NCI-H1417 (cell line): ENCODE results near the gene C17orf114.

Source experiments
- DNase-seq, 3 experiments: peaks; one replicate each; lab custom pipeline; 2025; lab: John Stamatoyannopoulos, UW

Gene C17orf114

DNA sequence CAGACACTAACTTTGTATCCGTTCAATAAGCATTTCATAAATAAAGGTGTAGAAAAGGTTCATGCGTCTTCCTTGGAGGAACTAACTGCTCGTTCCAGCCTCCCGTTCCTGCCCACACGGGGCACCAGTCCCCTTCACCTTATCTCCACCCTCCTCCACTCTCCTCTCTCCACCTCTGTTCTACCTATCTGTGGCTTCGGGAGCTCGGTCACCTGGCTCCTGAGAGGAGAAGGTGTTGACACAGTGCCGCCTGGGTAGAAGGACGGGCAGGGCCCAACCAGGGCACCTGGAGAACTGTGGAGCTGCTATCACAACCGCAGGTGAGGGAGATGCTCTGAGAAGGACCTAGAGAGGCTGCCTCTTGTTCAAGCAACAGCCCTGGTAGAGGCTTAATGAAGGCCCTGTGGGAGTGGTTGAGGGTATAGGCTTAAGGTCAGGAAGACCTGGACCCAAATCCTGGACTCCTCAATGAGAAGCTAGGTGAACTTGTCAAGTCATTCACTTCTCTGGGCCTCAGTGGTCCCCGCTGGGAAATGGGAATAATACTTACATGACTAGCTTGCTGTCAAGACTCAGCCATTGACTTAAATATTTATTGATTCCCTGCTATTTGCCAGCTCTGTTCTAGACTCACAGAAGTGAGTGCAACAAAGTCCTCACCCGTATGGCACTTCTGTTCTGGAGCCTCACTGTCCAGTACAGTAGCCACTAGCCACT, 21.4 kb upstream of the C17orf114 start:
- peak in 1 of 3 experiments; percentile 19 for DNase-seq

DNA sequence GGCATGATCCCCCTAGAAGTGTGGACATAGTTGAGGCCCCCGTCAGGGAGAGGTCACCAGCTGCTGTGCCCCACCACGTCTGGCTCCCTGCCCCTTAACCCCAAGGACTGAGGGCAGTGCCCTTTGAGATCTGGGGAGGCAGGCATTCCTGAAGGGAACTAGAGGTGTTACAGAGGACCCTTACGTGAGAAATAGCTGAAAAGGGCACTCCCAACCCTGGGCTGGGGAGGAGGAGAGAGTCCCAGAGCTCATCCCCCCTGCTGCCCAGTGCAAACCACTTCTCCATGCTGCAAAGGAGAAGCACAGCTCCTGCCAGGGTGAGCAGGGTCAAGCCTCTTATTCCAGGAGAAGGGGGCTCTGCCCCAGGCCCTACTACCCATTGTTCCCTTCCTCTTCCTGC, 20.7 kb upstream of the C17orf114 start:
- no peak for DNase-seq

GRCh38 chr17:4818276-4818675, 16.1 kb upstream of the C17orf114 start:
- no peak for DNase-seq

GRCh38 chr17:4816826-4817225, 14.7 kb upstream of the C17orf114 start:
- DNase-seq = no peak

GRCh38 chr17:4815043-4815675, 13.0 kb upstream of the C17orf114 start:
- no peak for DNase-seq

DNA sequence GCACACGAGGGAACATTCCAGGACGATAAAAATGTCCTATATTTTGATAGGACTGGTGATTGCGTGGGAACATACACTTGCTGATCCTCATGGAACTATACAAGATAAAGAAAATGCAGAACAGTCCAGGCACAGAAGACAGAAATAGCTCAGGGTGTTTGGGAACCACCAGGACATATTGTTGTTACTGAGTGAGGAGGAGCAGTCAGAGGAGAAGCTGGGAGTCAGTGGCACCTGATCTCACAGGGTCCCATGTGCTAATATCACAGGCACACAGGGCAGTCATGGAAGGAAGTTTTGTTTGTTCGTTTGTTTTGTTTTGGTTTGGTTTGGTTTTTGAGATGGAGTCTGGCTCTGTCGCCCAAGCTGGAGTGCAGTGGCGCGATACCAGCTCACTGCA, 10.6 kb upstream of the C17orf114 start:
- DNase-seq = no peak

DNA sequence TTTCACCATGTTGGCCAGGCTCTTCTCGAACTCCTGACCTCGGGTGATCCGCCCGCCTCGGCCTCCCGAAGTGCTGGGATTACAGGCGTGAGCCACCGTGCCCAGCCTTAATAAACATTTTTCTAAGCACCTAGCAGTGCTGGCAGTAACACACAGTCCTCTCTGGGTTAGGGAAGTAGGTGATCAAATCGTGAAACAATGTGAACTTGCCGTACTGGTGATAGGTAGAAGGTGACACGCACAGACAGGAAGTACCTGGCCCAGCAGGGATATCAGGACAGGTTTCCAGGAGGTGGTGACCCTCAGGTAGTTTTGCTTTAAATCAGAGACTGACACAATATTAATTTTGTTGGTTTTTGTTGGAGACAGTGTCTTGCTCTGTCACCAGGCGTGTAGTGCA, 9.3 kb upstream of the C17orf114 start:
- no peak for DNase-seq

GRCh38 chr17:4810696-4811290, 8.7 kb upstream of the C17orf114 start:
- DNase-seq = no peak

GRCh38 chr17:4808378-4808767, 6.2 kb upstream of the C17orf114 start:
- DNase-seq = no peak

DNA sequence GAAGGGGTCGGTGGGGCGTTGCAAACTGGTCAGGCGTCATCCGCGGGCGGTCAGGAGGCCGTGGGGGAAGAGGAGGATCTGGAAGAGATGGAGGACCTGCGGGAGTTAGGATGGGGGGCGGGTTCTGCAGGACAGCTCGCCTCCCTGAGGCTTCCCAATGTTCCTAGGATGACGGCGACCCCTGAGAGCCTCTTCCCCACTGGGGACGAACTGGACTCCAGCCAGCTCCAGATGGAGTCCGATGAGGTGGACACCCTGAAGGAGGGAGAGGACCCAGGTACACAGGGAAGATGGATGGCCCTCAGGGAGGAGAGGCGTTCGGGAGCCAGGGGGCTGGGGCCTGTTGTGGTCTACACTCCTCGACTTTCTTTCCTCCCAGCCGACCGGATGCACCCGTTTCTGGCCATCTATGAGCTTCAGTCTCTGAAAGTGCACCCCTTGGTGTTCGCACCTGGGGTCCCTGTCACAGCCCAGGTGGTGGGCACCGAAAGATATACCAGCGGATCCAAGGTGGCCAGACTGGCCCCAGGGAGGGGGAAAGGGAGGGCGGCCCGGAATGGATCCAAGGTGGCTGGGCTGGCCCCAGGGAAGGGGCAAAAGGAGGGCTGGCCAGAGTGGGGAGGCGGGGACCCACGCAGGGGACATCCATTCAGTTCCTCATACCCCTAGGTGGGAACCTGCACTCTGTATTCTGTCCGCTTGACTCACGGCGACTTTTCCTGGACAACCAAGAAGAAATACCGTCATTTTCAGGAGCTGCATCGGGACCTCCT, 5.7 kb upstream of the C17orf114 start:
- no peak for DNase-seq

DNA sequence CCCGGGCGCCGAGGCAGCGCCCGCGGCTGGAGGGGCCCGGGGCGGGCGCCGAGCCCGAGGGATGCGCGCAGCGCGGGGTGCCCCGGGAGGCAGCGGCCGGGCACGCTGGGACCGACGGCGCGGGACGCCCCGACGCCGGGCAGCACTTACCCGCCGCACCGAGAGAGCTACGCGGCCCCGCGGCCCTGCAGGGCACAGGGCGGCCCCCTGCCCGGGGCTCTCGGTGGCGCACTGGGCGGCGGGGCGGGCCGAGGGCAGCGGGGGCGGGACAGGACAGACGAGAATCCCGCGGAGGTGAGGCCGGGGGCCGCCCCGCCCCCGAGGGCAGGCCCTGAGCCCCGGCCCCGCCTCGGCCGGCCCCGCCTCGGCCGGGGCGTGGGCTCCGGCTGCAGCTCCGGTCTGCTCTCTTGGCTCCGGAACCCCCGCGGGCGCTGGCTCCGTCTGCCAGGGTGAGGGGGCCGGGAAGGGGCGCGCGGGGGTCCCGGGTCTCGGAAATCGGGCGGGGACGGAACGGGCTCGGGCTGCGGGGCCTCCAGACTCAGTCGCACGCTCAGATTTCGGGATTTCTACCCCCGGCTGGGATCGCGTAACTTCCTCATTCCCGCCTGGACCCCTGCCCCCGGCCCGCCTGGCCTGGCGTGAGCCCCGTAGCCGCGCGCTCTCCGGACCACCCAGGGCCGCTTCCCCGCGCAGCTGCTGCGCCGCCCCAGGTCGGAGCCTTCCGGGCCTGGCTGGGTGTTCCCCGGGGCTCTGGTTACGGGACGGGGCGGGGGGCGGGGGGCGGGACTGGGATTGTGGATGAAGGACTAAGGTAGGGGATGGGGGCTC, 4.9 kb upstream of the C17orf114 start, which contains the start of gene PLD2:
Gene PLD2 (plus strand): TSS at position 376 of the 828 bp plus-strand sequence. CDS start 621 bp downstream, outside the sequence.
- peak; percentile 67 to 78 (median 69) for DNase-seq

- peak in 1 of 3 experiments; percentile 36 for DNase-seq
Observed at GRCh38 chr17:4806456-4806776, 4.3 kb upstream of the C17orf114 start.

DNA sequence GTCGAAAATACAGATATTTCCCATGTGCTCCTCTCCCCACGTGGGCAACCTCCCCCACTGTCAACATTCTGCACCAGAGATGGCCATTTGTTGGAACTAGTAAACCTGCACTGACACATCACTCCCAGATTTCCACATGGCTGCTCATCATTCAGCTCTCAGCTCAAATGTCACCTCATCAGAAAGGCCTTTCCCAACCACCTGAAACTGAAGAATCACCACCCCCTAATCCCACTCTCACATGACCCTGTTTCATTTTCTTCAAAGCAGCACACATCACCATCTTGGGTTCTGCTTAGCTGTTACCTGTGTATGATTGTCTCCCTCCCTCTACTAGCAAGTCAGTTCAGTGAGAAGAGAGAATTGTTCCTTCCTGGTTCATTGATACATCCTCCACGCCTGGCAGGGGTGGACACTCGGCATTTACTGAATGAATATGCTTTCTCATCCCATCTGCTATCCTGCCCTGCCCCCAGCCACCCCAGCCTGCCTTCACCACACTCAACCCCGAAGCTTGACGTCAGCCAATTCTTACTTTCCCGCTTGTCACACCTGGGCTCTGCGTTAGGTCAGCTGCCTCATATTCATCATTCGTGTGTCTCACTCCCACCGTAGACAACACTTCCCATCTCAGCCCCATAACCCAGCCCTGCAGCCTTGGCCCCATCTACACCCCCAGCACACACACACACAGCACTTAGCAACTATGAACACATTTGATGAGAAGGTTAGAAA, 1.5 kb downstream of the C17orf114 start:
- no peak for DNase-seq

DNA sequence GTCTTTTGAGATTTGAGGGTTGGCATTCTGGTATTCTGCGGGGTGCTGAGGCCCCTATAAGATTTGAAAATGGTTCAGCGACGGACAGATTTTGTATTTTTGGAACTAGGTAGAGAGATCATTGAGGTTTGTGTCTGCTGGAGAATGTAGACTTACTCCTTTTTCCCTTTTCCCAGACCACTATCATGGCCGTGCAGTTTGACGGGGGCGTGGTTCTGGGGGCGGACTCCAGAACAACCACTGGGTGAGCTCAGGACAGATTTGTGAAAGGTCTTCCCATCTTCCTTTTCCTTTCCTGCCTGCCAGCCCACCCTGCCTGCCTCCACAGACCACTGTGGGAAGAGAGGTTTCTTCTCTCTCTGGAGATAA, 5.6 kb downstream of the C17orf114 start:
- peak in 1 of 3 experiments; percentile 5 for DNase-seq

DNA sequence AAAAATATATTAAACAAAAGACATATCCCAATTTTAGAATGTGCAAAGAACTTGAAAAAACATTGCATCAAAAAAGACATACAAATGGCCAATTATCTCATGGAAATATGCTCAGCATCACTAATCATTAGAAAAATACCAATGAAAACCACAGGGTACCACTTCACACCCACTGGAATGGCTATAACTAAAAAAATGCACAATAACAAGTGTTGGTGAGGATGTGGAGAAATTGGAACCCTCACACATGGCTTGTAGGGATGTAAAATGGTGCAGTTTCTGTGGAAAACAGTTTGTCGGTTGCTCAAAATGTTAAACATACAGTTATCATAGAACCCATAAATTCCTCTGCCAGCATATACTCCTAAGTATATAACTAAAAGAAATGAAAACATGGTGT, 7.0 kb downstream of the C17orf114 start:
- DNase-seq = no peak

DNA sequence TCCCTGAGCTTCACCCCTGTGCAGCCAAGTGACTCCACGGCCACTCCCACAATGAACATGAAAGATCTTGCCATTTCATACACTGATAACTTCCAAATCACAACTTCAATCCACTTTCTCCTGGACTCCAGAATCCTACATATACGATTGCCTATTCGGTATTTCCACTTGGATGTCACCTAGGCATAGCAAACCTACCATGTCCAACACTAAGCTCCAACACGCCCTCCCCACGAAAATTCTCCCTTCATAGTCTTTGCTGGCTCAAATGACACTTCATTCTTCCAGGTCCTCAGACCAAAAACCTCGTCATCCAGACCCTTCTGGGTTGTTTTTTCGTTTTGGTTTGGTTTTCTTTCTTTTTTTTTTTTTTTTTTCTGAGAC, 11.4 kb downstream of the C17orf114 start:
- no peak for DNase-seq

GRCh38 chr17:4789951-4790704, 12.0 kb downstream of the C17orf114 start:
- DNase-seq = peak; percentile 74 to 86 (median 84)

DNA sequence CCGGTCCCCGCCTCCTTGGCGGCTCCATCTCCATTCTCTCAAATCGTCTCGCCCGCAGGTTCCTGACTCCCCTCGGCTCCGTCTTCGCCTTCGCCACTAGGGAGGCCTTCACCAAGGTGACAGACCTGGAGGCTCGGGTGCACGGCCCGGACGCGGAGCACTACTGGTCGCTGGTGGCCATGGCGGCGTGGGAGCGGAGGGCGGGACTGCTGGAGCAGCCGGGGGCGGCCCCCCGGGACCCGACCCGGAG, 12.5 kb downstream of the C17orf114 start:
- no peak for DNase-seq

GRCh38 chr17:4788807-4789700, 13.1 kb downstream of the C17orf114 start, which contains the start of gene GLTPD2:
TSS of gene GLTPD2 (plus strand) at chr17:4788964. CDS start at chr17:4789012, 48 bp downstream.
- peak in 2 of 3 experiments; percentile 50 to 55 for DNase-seq
